Sigmoid colon (tissue), 7 donors: Measurements from ENCODE around the gene EPSTI1. TPM values are rescaled to one million over a fixed set of nuclear protein-coding genes. Genes with fewer than 3 reads are reported as not detected.

Experiments used
- DNase-seq: peaks from one replicate; pipeline ENCODE4 v3.0.0-alpha.2; 2019
- H3K27ac ChIP-seq, 4 donors: fragments of 200-600 bp; sonication (generic); one replicate each; pipeline ENCODE4 v1.5.1; 2016 to 2019; ENCODE audit warnings: mild to moderate bottlenecking in 1 of 4
- H3K27me3 ChIP-seq, 3 donors: fragments of 200-600 bp; sonication (generic); one replicate each; pipeline ENCODE4 v1.5.1; 2019; ENCODE audit warnings: mild to moderate bottlenecking in 1 of 3
- H3K36me3 ChIP-seq, 4 donors: fragments of 200-600 bp; sonication (generic); one replicate each; pipeline ENCODE4 v1.5.1; 2016 to 2019
- H3K4me1 ChIP-seq, 4 donors: fragments of 200-600 bp; sonication (generic); one replicate each; pipeline ENCODE4 v1.5.1; 2017 to 2019
- H3K4me3 ChIP-seq, 4 donors: fragments of 200-600 bp; sonication (generic); one replicate each; pipeline ENCODE4 v1.5.1; 2017 to 2019; ENCODE audit warnings: mild to moderate bottlenecking in 2 of 4, moderate library complexity in 1 of 4
- H3K9me3 ChIP-seq, 4 donors: fragments of 200-600 bp in 3 of 4; sonication (generic) in 3 of 4; one replicate each; pipeline versions ENCODE4 v1.5.1 to v1.6.1; 2013 to 2019
- CTCF ChIP-seq, 4 experiments: fragments of 450-650 bp in 3 of 4; fragments of 200-600 bp in 1 of 4; IDR thresholded peaks; one replicate each; pipeline ENCODE4 v1.5.1; 2016 to 2019; ENCODE audit warnings: antibody characterized with exemption in 4 of 4, mild to moderate bottlenecking in 3 of 4, moderate library complexity in 2 of 4
- EP300 ChIP-seq, 4 donors: sonication (generic); formaldehyde crosslinking; IDR thresholded peaks; one replicate each; pipeline ENCODE4 v1.6.1; 2017; ENCODE audit warnings: antibody characterized with exemption in 4 of 4
- POLR2A ChIP-seq, 2 donors: fragments of 450-650 bp; IDR thresholded peaks; one replicate each; pipeline ENCODE4 v1.6.1; 2016; ENCODE audit warnings: antibody characterized with exemption in 2 of 2, mild to moderate bottlenecking in 2 of 2, moderate library complexity in 2 of 2
- POLR2AphosphoS5 ChIP-seq, 4 donors: sonication (generic); formaldehyde crosslinking; IDR thresholded peaks; one replicate each; pipeline ENCODE4 v1.6.1; 2017; ENCODE audit warnings: antibody characterized with exemption in 4 of 4
- WGBS, 2 donors: extraction: QIAGEN DNeasy Blood & Tissue Kit; methylation state at CpG; one replicate each; pipeline ENCODE4 v1.1.7; 2013; 5-methylcytosine and 5-hydroxymethylcytosine counted together
- intact Hi-C: fragments of 100-400 bp; cut with DNase I; formaldehyde crosslinking; loops from one replicate; pipeline ENCODE4 v1.15.1; 2023
- polyA plus RNA-seq, 3 donors: library from polyadenylated mRNA; stranded (reverse); fragments of 200-250 nt; gene quantifications; one replicate each; pipeline ENCODE4 v1.2.3, GENCODE V29; 2013
- total RNA-seq, 4 donors: library from RNA; depleted of rRNA; stranded (reverse); fragments of >200 nt; gene quantifications; one replicate each; pipeline ENCODE4 v1.1.0, GENCODE V29; 2016
- donor health status: healthy with polysubstance abuse.
- donor health status: Bipolar disorder and iron deficiency.
- donor health status: healthy.

Gene EPSTI1
- total and polyA plus RNA-seq, 7 donors: 3.0 to 27.8 (median 6.6) TPM

GRCh38 chr13:42926043-42926442 lies 66.0 kb downstream of the EPSTI1 start:
- Histone ChIP-seq H3K27ac (no peak overlapping the region), H3K4me3 (no peak overlapping the region), H3K4me1 (no peaks in the 10 kb centered on the region), H3K9me3 (no peaks in the 10 kb centered on the region), H3K27me3 (no peaks in the 10 kb centered on the region), H3K36me3 (peaks cover 0 to 7% (median 0%) of the 10 kb centered on the region in 4 donors)
- intact Hi-C loops: no loop called here
- no peak for TF ChIP-seq POLR2A (IDR thresholded peaks at IDR 0.05)
- no peak for TF ChIP-seq EP300 (IDR thresholded peaks at IDR 0.05)
- TF ChIP-seq CTCF (IDR thresholded peaks at IDR 0.05): no peak
- no peak for TF ChIP-seq POLR2AphosphoS5 (IDR thresholded peaks at IDR 0.05)
- DNase-seq: no peak
- WGBS, 2 donors: 29 to 81% methylated on average over 3 of the region's 3 CpGs

GRCh38 chr13:42925626-42926025 lies 66.4 kb downstream of the EPSTI1 start:
- intact Hi-C loops: no loop called here
- no peak overlapping the region for H3K4me3 ChIP-seq
- H3K4me1 ChIP-seq: no peaks in the 10 kb centered on the region
- TF ChIP-seq EP300 (IDR thresholded peaks at IDR 0.05) (no peak), POLR2AphosphoS5 (IDR thresholded peaks at IDR 0.05) (no peak), CTCF (IDR thresholded peaks at IDR 0.05) (no peak), POLR2A (IDR thresholded peaks at IDR 0.05) (no peak)
- H3K9me3 ChIP-seq: no peaks in the 10 kb centered on the region
- no peaks in the 10 kb centered on the region for H3K27me3 ChIP-seq
- no peak for DNase-seq
- 97 to 98% methylated on average over 2 of the region's 2 CpGs for WGBS, 2 donors
- H3K27ac ChIP-seq: no peak overlapping the region
- peaks cover 0 to 7% (median 0%) of the 10 kb centered on the region in 4 donors for H3K36me3 ChIP-seq

GRCh38 chr13:42924344-42924743 lies 67.7 kb downstream of the EPSTI1 start:
- Histone ChIP-seq H3K36me3 (peaks cover 0 to 7% (median 0%) of the 10 kb centered on the region in 4 donors), H3K9me3 (no peaks in the 10 kb centered on the region), H3K27me3 (no peaks in the 10 kb centered on the region), H3K27ac (no peak overlapping the region), H3K4me1 (no peaks in the 10 kb centered on the region), H3K4me3 (no peak overlapping the region)
- 92 to 95% methylated on average over 5 of the region's 5 CpGs for WGBS, 2 donors
- intact Hi-C loops: no loop called here
- TF ChIP-seq EP300 (IDR thresholded peaks at IDR 0.05): no peak
- TF ChIP-seq CTCF (IDR thresholded peaks at IDR 0.05): no peak
- TF ChIP-seq POLR2A (IDR thresholded peaks at IDR 0.05): no peak
- TF ChIP-seq POLR2AphosphoS5 (IDR thresholded peaks at IDR 0.05): no peak
- no peak for DNase-seq

GRCh38 chr13:42907745-42908144 lies 84.3 kb downstream of the EPSTI1 start:
- H3K9me3 ChIP-seq: no peaks in the 10 kb centered on the region
- no peak overlapping the region for H3K4me3 ChIP-seq
- no peaks in the 10 kb centered on the region for H3K4me1 ChIP-seq
- H3K27ac ChIP-seq: no peak overlapping the region
- H3K36me3 ChIP-seq: no peaks in the 10 kb centered on the region
- DNase-seq: no peak
- intact Hi-C loops: no loop called here
- TF ChIP-seq POLR2A (IDR thresholded peaks at IDR 0.05) (no peak), CTCF (IDR thresholded peaks at IDR 0.05) (no peak), EP300 (IDR thresholded peaks at IDR 0.05) (no peak), POLR2AphosphoS5 (IDR thresholded peaks at IDR 0.05) (no peak)
- WGBS, 2 donors: 95 to 96% methylated on average over 4 of the region's 4 CpGs
- H3K27me3 ChIP-seq: no peaks in the 10 kb centered on the region

GRCh38 chr13:42906257-42906656 lies 85.8 kb downstream of the EPSTI1 start:
- Histone ChIP-seq H3K4me3 (no peak overlapping the region), H3K36me3 (no peaks in the 10 kb centered on the region), H3K4me1 (no peaks in the 10 kb centered on the region), H3K9me3 (no peaks in the 10 kb centered on the region), H3K27me3 (no peaks in the 10 kb centered on the region), H3K27ac (no peak overlapping the region)
- no peak for DNase-seq
- TF ChIP-seq POLR2A (IDR thresholded peaks at IDR 0.05): no peak
- TF ChIP-seq EP300 (IDR thresholded peaks at IDR 0.05): no peak
- 94% methylated on average over 4 of the region's 4 CpGs for WGBS, 2 donors
- intact Hi-C loops: no loop called here
